HCT116 (cell line): Measurements from ENCODE around the gene FCRL5. TPM values are rescaled to one million over a fixed set of nuclear protein-coding genes. Genes with fewer than 3 reads are reported as not detected.

ENCODE experiments used
- ATAC-seq: fragments of 200-7000 bp; cut with Tn5 transposase; 2 replicates; pipeline ENCODE4 v1.9.1; 2020; ENCODE audit warnings: mild to moderate bottlenecking, moderate library complexity
- BruUV-seq: library from RNA; stranded (reverse); fragments of 400-500 nt; replicated peaks from 2 replicates; lab custom pipeline; 2021; lab: Mats Ljungman, UMichigan
- CTCF ChIA-PET: fragments of 300-600 bp; sonication (Branson Sonifier 250); formaldehyde crosslinking; loops from one replicate; lab custom pipeline; 2021; ENCODE audit warnings: antibody characterized with exemption; lab: Charles Lee
- POLR2A ChIA-PET: fragments of 300-600, 350-600 bp; sonication (Branson Sonifier 250); formaldehyde crosslinking; loops from one replicate; lab custom pipeline; 2021; ENCODE audit warnings: antibody characterized with exemption; lab: Charles Lee
- RAD21 ChIA-PET, 2 experiments: fragments of 300-600 bp; sonication (Branson Sonifier 250); formaldehyde crosslinking; loops; one replicate each; lab custom pipeline; 2023; ENCODE audit warnings: low total read pairs in 2 of 2; ENCODE audit not compliant: uncharacterized antibody in 2 of 2, unreplicated experiment in 2 of 2, low non-redundant PET in 1 of 2; lab: Charles Lee
- DNase-seq: peaks from one replicate; pipeline ENCODE4 v3.0.0-alpha.2; 2010; ENCODE audit warnings: low read depth, low spot score
- H2AFZ ChIP-seq: fragments of 200-600 bp; shearing (Covaris generic), sonication (generic); 2 replicates; pipeline ENCODE4 v1.6.1; 2017; ENCODE audit warnings: low read depth, mixed run types, mixed read lengths, antibody characterized with exemption, low read length; ENCODE audit not compliant: poor library complexity, severe bottlenecking
- H3K27ac ChIP-seq: 2 replicates; pipeline ENCODE4 v1.5.1; 2012; ENCODE audit warnings: low read depth, low read length
- H3K27me3 ChIP-seq: fragments of 200-600 bp; sonication (generic); 2 replicates; pipeline ENCODE4 v1.6.1; 2016; ENCODE audit warnings: mixed run types, low read length, mixed read lengths; ENCODE audit not compliant: insufficient read depth
- H3K36me3 ChIP-seq, 2 experiments: fragments of 200-500 bp in 1 of 2; fragments of 200-600 bp in 1 of 2; sonication (Bioruptor generic) in 1 of 2; sonication (generic) in 1 of 2; 2 replicates each; pipeline versions ENCODE4 v1.5.1 to v1.6.1; 2014 to 2016; ENCODE audit warnings: low read length in 2 of 2, inconsistent platforms in 1 of 2, mixed read lengths in 1 of 2, mixed run types in 1 of 2; ENCODE audit not compliant: insufficient read depth in 2 of 2, control insufficient read depth in 1 of 2
- H3K4me1 ChIP-seq, 2 experiments: fragments of 200-600 bp in 1 of 2; sonication (generic) in 1 of 2; 2 replicates each; pipeline versions ENCODE4 v1.5.1 to v1.6.1; 2012 to 2017; ENCODE audit warnings: low read length in 2 of 2, inconsistent platforms in 1 of 2, mild to moderate bottlenecking in 1 of 2, mixed read lengths in 1 of 2, mixed run types in 1 of 2, moderate library complexity in 1 of 2; ENCODE audit not compliant: insufficient read depth in 2 of 2, control insufficient read depth in 1 of 2
- H3K4me2 ChIP-seq: fragments of 200-600 bp; sonication (generic); 2 replicates; pipeline ENCODE4 v1.6.1; 2017; ENCODE audit warnings: mixed run types, low read length, mixed read lengths
- H3K4me3 ChIP-seq, 2 experiments: fragments of 200-600 bp in 1 of 2; sonication (generic) in 1 of 2; replicated peaks in 1 of 2; 2 replicates each; pipeline ENCODE4 v1.5.1; 2011 to 2016; ENCODE audit warnings: low read length in 2 of 2, control low read depth in 1 of 2, low read depth in 1 of 2, mild to moderate bottlenecking in 1 of 2, mixed read lengths in 1 of 2, mixed run types in 1 of 2
- H3K79me2 ChIP-seq: fragments of 200-600 bp; sonication (generic); 2 replicates; pipeline ENCODE4 v1.6.1; 2017; ENCODE audit warnings: mild to moderate bottlenecking, mixed run types, low read length, moderate library complexity, mixed read lengths; ENCODE audit not compliant: insufficient read depth
- H3K9ac ChIP-seq: fragments of 200-600 bp; sonication (generic); 2 replicates; pipeline ENCODE4 v1.6.1; 2016; ENCODE audit warnings: low read length, mixed read lengths
- H3K9me2 ChIP-seq: fragments of 200-600 bp; sonication (generic), shearing (Covaris generic); 2 replicates; pipeline ENCODE4 v1.6.1; 2017; ENCODE audit warnings: mixed run types, mild to moderate bottlenecking, moderate library complexity; ENCODE audit not compliant: insufficient read depth
- H3K9me3 ChIP-seq, 2 experiments: fragments of 200-500 bp in 1 of 2; fragments of 200-600 bp in 1 of 2; sonication (Bioruptor generic) in 1 of 2; sonication (generic) in 1 of 2; 2 replicates each; pipeline ENCODE4 v1.6.1; 2014 to 2017; ENCODE audit warnings: low read length in 2 of 2, mixed read lengths in 2 of 2, inconsistent platforms in 1 of 2, low read depth in 1 of 2, mild to moderate bottlenecking in 1 of 2, mixed run types in 1 of 2, moderate library complexity in 1 of 2; ENCODE audit not compliant: control insufficient read depth in 1 of 2, insufficient read depth in 1 of 2
- H4K20me1 ChIP-seq: fragments of 200-600 bp; sonication (generic), shearing (Covaris generic); 2 replicates; pipeline ENCODE4 v1.6.1; 2017; ENCODE audit warnings: mixed run types, mild to moderate bottlenecking, moderate library complexity; ENCODE audit not compliant: insufficient read depth
- CBX3 ChIP-seq: IDR thresholded peaks from 2 replicates; pipeline ENCODE4 v1.6.1; 2012; ENCODE audit warnings: low read depth
- CEBPB ChIP-seq: IDR thresholded peaks from 2 replicates; pipeline ENCODE4 v1.6.1; 2012; ENCODE audit warnings: low read depth
- ELF1 ChIP-seq: IDR thresholded peaks from 2 replicates; pipeline ENCODE4 v1.6.1; 2012; ENCODE audit warnings: low read depth, borderline replicate concordance
- EZH2phosphoT487 ChIP-seq: fragments of 200-600 bp; IDR thresholded peaks from 2 replicates; pipeline ENCODE4 v1.6.1; 2018; ENCODE audit warnings: antibody characterized with exemption, borderline replicate concordance
- FOSL1 ChIP-seq: IDR thresholded peaks from 2 replicates; pipeline ENCODE4 v1.6.1; 2012; ENCODE audit warnings: low read depth
- JUND ChIP-seq: IDR thresholded peaks from 2 replicates; pipeline ENCODE4 v1.6.1; 2012
- POLR2A ChIP-seq: IDR thresholded peaks from 2 replicates; pipeline ENCODE4 v1.7.0; 2011; ENCODE audit warnings: borderline replicate concordance; ENCODE audit not compliant: insufficient read depth, insufficient read length; ENCODE audit errors: extremely low read depth
- POLR2AphosphoS5 ChIP-seq: IDR thresholded peaks from 2 replicates; pipeline ENCODE4 v1.6.1; 2011; ENCODE audit warnings: mild to moderate bottlenecking, low read depth, low read length, moderate library complexity
- RAD21 ChIP-seq: IDR thresholded peaks from 2 replicates; pipeline ENCODE4 v1.6.1; 2012; ENCODE audit warnings: low read depth, mild to moderate bottlenecking
- SIN3A ChIP-seq: IDR thresholded peaks from 2 replicates; pipeline ENCODE4 v1.6.1; 2012; ENCODE audit warnings: low read depth
- ZFX ChIP-seq: fragments of 450-650 bp; IDR thresholded peaks from 2 replicates; pipeline ENCODE4 v1.6.1; 2017
- ZNF274 ChIP-seq: fragments of 200-500 bp; sonication (Bioruptor generic); IDR thresholded peaks from 2 replicates; pipeline ENCODE4 v1.6.1; 2014; ENCODE audit warnings: mild to moderate bottlenecking, low read depth, low read length, inconsistent platforms
- intact Hi-C: fragments of 100-400 bp; cut with micrococcal nuclease; formaldehyde crosslinking; loops from 2 replicates; pipeline ENCODE4 v1.10.0; 2022
- total RNA-seq: library from RNA; stranded (reverse); gene quantifications from one replicate; pipeline ENCODE4 v1.2.1, GENCODE V29; 2021; ENCODE audit not compliant: unreplicated experiment
- TF ChIP-seq, protein P1 (sequence below): IDR thresholded peaks from 2 replicates; pipeline ENCODE4 v1.6.1; 2011; ENCODE audit warnings: mild to moderate bottlenecking, low read length, moderate library complexity; ENCODE audit not compliant: insufficient replicate concordance; ENCODE audit errors: extremely low read depth
- TF ChIP-seq, protein P2 (sequence below): IDR thresholded peaks from 2 replicates; pipeline ENCODE4 v1.6.1; 2012
- TF ChIP-seq, protein P3 (sequence below): IDR thresholded peaks from 2 replicates; pipeline ENCODE4 v1.6.1; 2012

FCRL5 gene
- total RNA-seq, 1 experiment from 2014 or later = not detected

- no peak for TF ChIP-seq CEBPB
These were observed 47.9 kb upstream of the FCRL5 start (continued) for GRCh38 chr1:157600236-157600635.

GRCh38 chr1:157597959-157598667 lies 45.8 kb upstream of the FCRL5 start, which contains the start of gene FCRL4:
TSS of gene FCRL4 (minus strand) at chr1:157598085. CDS start at chr1:157597944, 141 bp downstream.
- no peak within 1 kb of the TSS for H3K4me3 ChIP-seq
- DNase-seq (no peak), ATAC-seq (no peak)
- no peaks in the 10 kb centered on the region for H3K4me1 ChIP-seq
- no peaks in the 10 kb centered on the region for H3K36me3 ChIP-seq
- intact Hi-C loops = no loop called here
- no peak within 1 kb of the TSS for H2AFZ ChIP-seq
- ChIA-PET RAD21 (no interaction called here), CTCF (no interaction called here), POLR2A (no interaction called here)
- no TSS peak for BruUV-seq
- H3K9ac ChIP-seq = no peak within 1 kb of the TSS
- H4K20me1 ChIP-seq = no peaks in the 10 kb centered on the region
- H3K27me3 ChIP-seq = peaks cover 30% of the 10 kb centered on the region
- H3K27ac ChIP-seq = no peak within 1 kb of the TSS
- H3K79me2 ChIP-seq = no peaks in the 10 kb centered on the region
- TF ChIP-seq ZFX = no peak
- TF ChIP-seq SIN3A = no peak
- TF ChIP-seq CEBPB = no peak
- TF ChIP-seq EZH2phosphoT487 = no peak
- TF ChIP-seq FOSL1 = no peak
- TF ChIP-seq, protein P1, sequence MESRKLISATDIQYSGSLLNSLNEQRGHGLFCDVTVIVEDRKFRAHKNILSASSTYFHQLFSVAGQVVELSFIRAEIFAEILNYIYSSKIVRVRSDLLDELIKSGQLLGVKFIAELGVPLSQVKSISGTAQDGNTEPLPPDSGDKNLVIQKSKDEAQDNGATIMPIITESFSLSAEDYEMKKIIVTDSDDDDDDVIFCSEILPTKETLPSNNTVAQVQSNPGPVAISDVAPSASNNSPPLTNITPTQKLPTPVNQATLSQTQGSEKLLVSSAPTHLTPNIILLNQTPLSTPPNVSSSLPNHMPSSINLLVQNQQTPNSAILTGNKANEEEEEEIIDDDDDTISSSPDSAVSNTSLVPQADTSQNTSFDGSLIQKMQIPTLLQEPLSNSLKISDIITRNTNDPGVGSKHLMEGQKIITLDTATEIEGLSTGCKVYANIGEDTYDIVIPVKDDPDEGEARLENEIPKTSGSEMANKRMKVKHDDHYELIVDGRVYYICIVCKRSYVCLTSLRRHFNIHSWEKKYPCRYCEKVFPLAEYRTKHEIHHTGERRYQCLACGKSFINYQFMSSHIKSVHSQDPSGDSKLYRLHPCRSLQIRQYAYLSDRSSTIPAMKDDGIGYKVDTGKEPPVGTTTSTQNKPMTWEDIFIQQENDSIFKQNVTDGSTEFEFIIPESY = no peak
- TF ChIP-seq POLR2A = no peak
- TF ChIP-seq JUND = no peak
- TF ChIP-seq, protein P2, sequence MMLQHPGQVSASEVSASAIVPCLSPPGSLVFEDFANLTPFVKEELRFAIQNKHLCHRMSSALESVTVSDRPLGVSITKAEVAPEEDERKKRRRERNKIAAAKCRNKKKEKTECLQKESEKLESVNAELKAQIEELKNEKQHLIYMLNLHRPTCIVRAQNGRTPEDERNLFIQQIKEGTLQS = no peak
- no peak for TF ChIP-seq POLR2AphosphoS5
- no peak for TF ChIP-seq ELF1
- TF ChIP-seq CBX3 = no peak
- no peak for TF ChIP-seq RAD21
- TF ChIP-seq, protein P3, sequence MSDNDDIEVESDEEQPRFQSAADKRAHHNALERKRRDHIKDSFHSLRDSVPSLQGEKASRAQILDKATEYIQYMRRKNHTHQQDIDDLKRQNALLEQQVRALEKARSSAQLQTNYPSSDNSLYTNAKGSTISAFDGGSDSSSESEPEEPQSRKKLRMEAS = no peak
- no peak for TF ChIP-seq ZNF274
- H3K4me2 ChIP-seq = no peak within 1 kb of the TSS
- H3K9me2 ChIP-seq = no peaks in the 10 kb centered on the region
- no peaks in the 10 kb centered on the region for H3K9me3 ChIP-seq
